CD4-positive, alpha-beta T cell (primary cell): ENCODE measurements around the gene VEGFA. TPM values are rescaled to one million over a fixed set of nuclear protein-coding genes. Genes with fewer than 3 reads are reported as not detected.

Source experiments
- ATAC-seq: fragments of 200-7000 bp; cut with Tn5 transposase; one replicate; pipeline ENCODE4 v1.10.0; 2022; ENCODE audit warnings: mild to moderate bottlenecking; ENCODE audit not compliant: poor library complexity
- CTCF ChIA-PET: fragments of 350-600 bp; sonication (Branson Sonifier 250); formaldehyde crosslinking; loops from one replicate; lab custom pipeline; 2021; ENCODE audit warnings: antibody characterized with exemption, inconsistent platforms; lab: Charles Lee
- POLR2A ChIA-PET: fragments of 350-600 bp; sonication (Branson Sonifier 250); formaldehyde crosslinking; loops from one replicate; lab custom pipeline; 2021; ENCODE audit warnings: antibody characterized with exemption, inconsistent platforms; lab: Charles Lee
- DNase-seq, 14 experiments: peaks; one replicate each; pipeline ENCODE4 v3.0.0-alpha.2; 2013 to 2020; ENCODE audit warnings: mixed read lengths in 2 of 14
- H3K27ac ChIP-seq, 2 donors: one replicate each; pipeline versions ENCODE4 v1.5.1 to v1.7.0; 2013; ENCODE audit warnings: low read length in 2 of 2, low read depth in 1 of 2, mild to moderate bottlenecking in 1 of 2
- H3K27me3 ChIP-seq, 2 experiments: 1 replicate in 1 of 2; 2 replicates in 1 of 2; pipeline versions ENCODE4 v1.6.1 to v1.7.0; 2013; ENCODE audit warnings: low read length in 2 of 2, control low read depth in 1 of 2, mild to moderate bottlenecking in 1 of 2, moderate library complexity in 1 of 2; ENCODE audit not compliant: insufficient read depth in 2 of 2, control insufficient read depth in 1 of 2
- H3K36me3 ChIP-seq: one replicate; pipeline ENCODE4 v1.6.1; 2013; ENCODE audit warnings: low read length, control low read depth; ENCODE audit not compliant: insufficient read depth
- H3K4me1 ChIP-seq: one replicate; pipeline ENCODE4 v1.6.1; 2013; ENCODE audit warnings: low read length, control low read depth; ENCODE audit not compliant: insufficient read depth
- H3K4me3 ChIP-seq: one replicate; pipeline ENCODE4 v1.5.1; 2013; ENCODE audit warnings: mild to moderate bottlenecking, low read length, moderate library complexity
- H3K9me3 ChIP-seq, 2 experiments: 1 replicate in 1 of 2; 2 replicates in 1 of 2; pipeline versions ENCODE4 v1.6.1 to v1.7.0; 2013; ENCODE audit warnings: low read length in 2 of 2, mild to moderate bottlenecking in 2 of 2, control low read depth in 1 of 2, moderate library complexity in 1 of 2; ENCODE audit not compliant: control insufficient read depth in 1 of 2, insufficient read depth in 1 of 2
- H3K27ac Mint-ChIP-seq: one replicate; pipeline ENCODE4 v1.8.0; 2020; ENCODE audit warnings: mixed read lengths
- H3K27me3 Mint-ChIP-seq: one replicate; pipeline ENCODE4 v1.8.0; 2021; ENCODE audit warnings: mixed read lengths
- H3K36me3 Mint-ChIP-seq: one replicate; pipeline ENCODE4 v1.8.0; 2021; ENCODE audit warnings: low read depth, mixed read lengths
- H3K4me1 Mint-ChIP-seq: one replicate; pipeline ENCODE4 v1.8.0; 2021; ENCODE audit warnings: low read depth, mixed read lengths
- H3K4me3 Mint-ChIP-seq: one replicate; pipeline ENCODE4 v1.8.0; 2020; ENCODE audit warnings: mild to moderate bottlenecking, mixed read lengths
- H3K9me3 Mint-ChIP-seq: one replicate; pipeline ENCODE4 v1.8.0; 2020; ENCODE audit warnings: mixed read lengths
- CTCF ChIP-seq: fragments of 200-600 bp; IDR thresholded peaks from one replicate; pipeline ENCODE4 v1.8.0; 2022; ENCODE audit warnings: antibody characterized with exemption, mild to moderate bottlenecking
- intact Hi-C, 2 experiments: fragments of 100-400 bp; cut with DNase I in 1 of 2; cut with micrococcal nuclease in 1 of 2; formaldehyde crosslinking; loops; one replicate each; pipeline versions ENCODE4 v1.15.1 to v1.9.0; 2023 to 2025; cut with DNase I, micrococcal nuclease
- total RNA-seq, 174 experiments: library from RNA in 2 of 174; stranded (reverse) in 2 of 174; gene quantifications; one replicate each; pipeline ENCODE4 v1.2.3 and lab custom pipeline; 2021 to 2026

VEGFA gene
- total RNA-seq, 2 experiments from 2014 or later: 3.5 to 3.7 TPM

DNA sequence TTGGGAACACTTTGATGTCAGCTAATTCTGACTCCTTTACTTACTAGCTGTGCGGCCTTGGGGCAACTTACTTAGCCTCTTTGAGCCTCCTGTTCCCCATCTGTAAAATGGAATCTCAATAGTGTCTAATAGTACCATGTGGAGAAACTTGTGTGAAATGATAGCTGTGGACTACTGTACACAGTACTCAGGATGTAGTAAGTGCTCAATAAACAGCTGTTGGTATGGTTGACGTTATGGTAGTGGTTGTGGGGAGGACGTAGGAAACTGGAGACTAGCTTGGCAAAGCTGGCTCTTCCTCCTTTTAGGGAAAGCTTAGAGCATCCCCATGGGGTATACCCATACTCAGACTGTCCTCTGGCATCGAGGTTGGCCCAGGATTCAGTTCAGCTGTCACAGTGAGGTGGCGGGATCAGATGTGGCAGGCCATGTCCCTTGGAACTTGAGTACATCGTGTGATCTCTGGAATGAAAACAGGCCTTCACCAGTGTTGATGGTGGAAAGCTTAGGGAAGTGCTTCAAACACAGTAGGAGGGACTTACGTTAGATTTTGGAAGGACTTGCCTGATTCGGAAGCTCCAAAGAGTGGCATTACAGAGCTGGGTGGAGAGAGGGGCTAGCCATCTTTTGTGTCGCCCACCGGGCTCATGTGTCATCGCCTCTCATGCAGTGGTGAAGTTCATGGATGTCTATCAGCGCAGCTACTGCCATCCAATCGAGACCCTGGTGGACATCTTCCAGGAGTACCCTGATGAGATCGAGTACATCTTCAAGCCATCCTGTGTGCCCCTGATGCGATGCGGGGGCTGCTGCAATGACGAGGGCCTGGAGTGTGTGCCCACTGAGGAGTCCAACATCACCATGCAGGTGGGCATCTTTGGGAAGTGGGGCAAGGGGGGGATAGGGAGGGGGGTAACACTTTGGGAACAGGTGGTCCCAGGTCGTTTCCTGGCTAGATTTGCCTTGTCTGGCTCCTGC lies 7.1 kb downstream of the VEGFA start:
- peaks cover 23 to 24% of the 10 kb centered on the region in 2 experiments for H3K27me3 ChIP-seq
- no peaks in the 10 kb centered on the region for H3K36me3 ChIP-seq
- intact Hi-C loops: no loop called here
- Mint-ChIP-seq H3K9me3 (no peaks in the 10 kb centered on the region), H3K27me3 (peaks cover 34% of the 10 kb centered on the region), H3K4me3 (no peak overlapping the region), H3K36me3 (no peaks in the 10 kb centered on the region), H3K4me1 (peaks cover 18% of the 10 kb centered on the region), H3K27ac (no peak overlapping the region)
- POLR2A ChIA-PET: no interaction called here
- DNase-seq (no peak), ATAC-seq (no peak)
- no peak overlapping the region for H3K27ac ChIP-seq
- no peak overlapping the region for H3K4me3 ChIP-seq
- CTCF ChIA-PET: interaction anchor here (0.9 to 1.4 kb wide), 2 partner anchors 7 to 302 kb away, joined by 3 read pairs; no protein-coding TSS in a partner anchor
- TF ChIP-seq CTCF: no peak
- no peaks in the 10 kb centered on the region for H3K9me3 ChIP-seq
- peaks cover 13% of the 10 kb centered on the region for H3K4me1 ChIP-seq

- no peak for TF ChIP-seq CTCF
- no peak overlapping the region for H3K4me3 ChIP-seq
- Mint-ChIP-seq H3K27me3 (peaks cover 22% of the 10 kb centered on the region), H3K27ac (no peak overlapping the region), H3K36me3 (no peaks in the 10 kb centered on the region), H3K4me3 (no peak overlapping the region), H3K9me3 (no peaks in the 10 kb centered on the region), H3K4me1 (peaks cover 16% of the 10 kb centered on the region)
- peaks cover 11 to 14% of the 10 kb centered on the region in 2 experiments for H3K27me3 ChIP-seq
- ATAC-seq (no peak), DNase-seq (no peak)
- POLR2A ChIA-PET: no interaction called here
- peaks cover 8% of the 10 kb centered on the region for H3K4me1 ChIP-seq
- no peak overlapping the region for H3K27ac ChIP-seq
- CTCF ChIA-PET: interaction anchor here (1.4 kb wide), 1 partner anchor 9 kb away, joined by 3 read pairs; no protein-coding TSS in a partner anchor
- H3K9me3 ChIP-seq: no peaks in the 10 kb centered on the region
- no peaks in the 10 kb centered on the region for H3K36me3 ChIP-seq
- intact Hi-C loops: no loop called here
These were observed 8.3 kb downstream of the VEGFA start for GRCh38 chr6:43778131-43778855.

- H3K27me3 Mint-ChIP-seq: peaks cover 14% of the 10 kb centered on the region
- intact Hi-C loops: no loop called here
- Histone ChIP-seq H3K4me1 (peaks cover 8% of the 10 kb centered on the region), H3K27ac (no peak overlapping the region), H3K27me3 (peaks cover 1 to 5% of the 10 kb centered on the region in 2 experiments), H3K9me3 (no peaks in the 10 kb centered on the region), H3K36me3 (no peaks in the 10 kb centered on the region), H3K4me3 (no peak overlapping the region)
- ATAC-seq (no peak), DNase-seq (no peak)
- no peak for TF ChIP-seq CTCF
- H3K9me3 Mint-ChIP-seq: no peaks in the 10 kb centered on the region
- H3K4me1 Mint-ChIP-seq: peaks cover 12% of the 10 kb centered on the region
- no peak overlapping the region for H3K4me3 Mint-ChIP-seq
- POLR2A ChIA-PET: no interaction called here
- CTCF ChIA-PET: interaction anchor here (1.4 kb wide), 1 partner anchor 10 kb away, joined by 3 read pairs; no protein-coding TSS in a partner anchor
- no peaks in the 10 kb centered on the region for H3K36me3 Mint-ChIP-seq
- H3K27ac Mint-ChIP-seq: no peak overlapping the region
These were observed 9.2 kb downstream of the VEGFA start for GRCh38 chr6:43778976-43779851.
